Activated CD4-positive, alpha-beta memory T cell treated with anti-CD3 and anti-CD28 coated beads, Interleukin-2, amount 10 ng/mL, durations not matched to agents 7 days and 5 days (primary cell): ENCODE results near the gene SLC25A29. TPM values are rescaled to one million over a fixed set of nuclear protein-coding genes. Genes with fewer than 3 reads are reported as not detected.

ENCODE experiments used
- CTCF ChIA-PET: fragments of 350-600 bp; sonication (Branson Sonifier 250); formaldehyde crosslinking; loops from one replicate; lab custom pipeline; 2021; ENCODE audit warnings: antibody characterized with exemption, inconsistent platforms; lab: Charles Lee
- POLR2A ChIA-PET: fragments of 350-600 bp; sonication (Branson Sonifier 250); formaldehyde crosslinking; loops from one replicate; lab custom pipeline; 2021; ENCODE audit warnings: antibody characterized with exemption; lab: Charles Lee
- DNase-seq: peaks from one replicate; pipeline ENCODE4 v3.0.0-alpha.2; 2020
- H3K27ac Mint-ChIP-seq: one replicate; pipeline ENCODE4 v1.8.0; 2021; ENCODE audit warnings: mild to moderate bottlenecking, mixed read lengths
- H3K27me3 Mint-ChIP-seq: one replicate; pipeline ENCODE4 v1.8.0; 2021; ENCODE audit warnings: mixed read lengths
- H3K36me3 Mint-ChIP-seq: one replicate; pipeline ENCODE4 v1.8.0; 2021; ENCODE audit warnings: low read depth, mixed read lengths
- H3K4me1 Mint-ChIP-seq: one replicate; pipeline ENCODE4 v1.8.0; 2021; ENCODE audit warnings: mixed read lengths
- H3K4me3 Mint-ChIP-seq: one replicate; pipeline ENCODE4 v1.8.0; 2021; ENCODE audit warnings: mild to moderate bottlenecking, mixed read lengths
- H3K9me3 Mint-ChIP-seq: one replicate; pipeline ENCODE4 v1.8.0; 2021; ENCODE audit warnings: mixed read lengths
- total RNA-seq, 2 experiments: library from RNA; stranded (reverse); gene quantifications; one replicate each; pipeline ENCODE4 v1.2.3, GENCODE V29; 2021

SLC25A29 gene
- total RNA-seq, 2 experiments from 2014 or later = 8.2 to 8.9 TPM

DNA sequence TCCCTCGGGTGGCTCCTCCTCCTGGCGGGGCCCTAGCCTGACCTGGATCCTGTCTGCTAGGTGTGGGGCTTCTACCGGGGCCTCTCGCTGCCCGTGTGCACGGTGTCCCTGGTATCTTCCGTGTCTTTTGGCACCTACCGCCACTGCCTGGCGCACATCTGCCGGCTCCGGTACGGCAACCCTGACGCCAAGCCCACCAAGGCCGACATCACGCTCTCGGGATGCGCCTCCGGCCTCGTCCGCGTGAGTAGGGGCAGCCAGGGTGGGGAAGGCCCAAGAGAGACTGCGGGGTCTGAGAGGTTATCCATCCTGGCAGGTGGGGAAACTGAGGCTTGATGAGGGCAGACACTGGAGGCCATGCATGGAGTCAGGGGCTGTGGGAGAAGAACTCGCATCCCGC is 20.9 kb upstream of the SLC25A29 start:
- H3K4me1 Mint-ChIP-seq = no peaks in the 10 kb centered on the region
- DNase-seq = no peak
- peaks cover 5% of the 10 kb centered on the region for H3K36me3 Mint-ChIP-seq
- H3K27me3 Mint-ChIP-seq = no peaks in the 10 kb centered on the region
- no peak overlapping the region for H3K27ac Mint-ChIP-seq
- CTCF ChIA-PET = no interaction called here
- H3K9me3 Mint-ChIP-seq = no peaks in the 10 kb centered on the region
- no peak overlapping the region for H3K4me3 Mint-ChIP-seq
- POLR2A ChIA-PET = no interaction called here

DNA sequence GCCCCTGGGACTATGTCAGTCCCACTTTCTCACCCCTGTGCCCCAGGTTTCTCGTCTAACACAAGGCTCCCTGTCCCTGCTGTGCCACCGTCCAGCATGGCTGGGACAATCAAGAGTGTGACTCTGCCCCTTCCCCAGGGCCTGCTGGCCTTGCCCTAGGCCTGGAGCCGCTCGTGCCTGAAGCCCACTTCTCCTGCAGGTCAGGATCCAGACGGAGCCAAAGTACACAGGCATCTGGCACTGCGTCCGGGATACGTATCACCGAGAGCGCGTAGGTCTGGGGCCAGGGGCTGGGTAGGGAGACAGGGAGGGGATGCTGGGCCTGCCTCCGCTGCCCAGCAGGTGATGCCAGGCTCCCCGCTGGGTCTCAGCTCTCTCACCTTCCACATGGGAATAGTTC is 19.7 kb upstream of the SLC25A29 start:
- H3K27ac Mint-ChIP-seq = no peak overlapping the region
- H3K4me3 Mint-ChIP-seq = no peak overlapping the region
- H3K4me1 Mint-ChIP-seq = no peaks in the 10 kb centered on the region
- no peak for DNase-seq
- CTCF ChIA-PET = no interaction called here
- no peaks in the 10 kb centered on the region for H3K36me3 Mint-ChIP-seq
- no peaks in the 10 kb centered on the region for H3K27me3 Mint-ChIP-seq
- POLR2A ChIA-PET = no interaction called here
- no peaks in the 10 kb centered on the region for H3K9me3 Mint-ChIP-seq

DNA sequence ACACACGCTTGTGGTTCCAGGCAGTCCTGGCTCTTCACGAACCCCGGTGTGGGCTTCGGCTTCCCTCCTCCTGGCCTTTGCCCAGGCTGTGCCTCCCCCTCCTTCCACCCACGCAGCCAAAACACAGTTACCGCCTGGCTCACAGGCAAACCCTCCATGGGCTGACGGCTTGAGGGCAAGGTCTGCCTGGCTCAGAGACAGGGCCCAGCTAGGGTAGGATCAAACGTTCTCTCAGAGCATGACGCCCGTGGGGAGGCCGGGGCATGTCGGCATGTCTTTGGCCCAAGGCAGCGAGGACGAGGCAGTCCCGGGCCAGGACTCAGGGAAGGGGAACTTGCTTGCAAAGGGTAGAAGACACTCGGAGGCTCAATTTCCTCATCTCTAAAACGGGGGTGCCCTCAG is 19.0 kb upstream of the SLC25A29 start:
- ChIA-PET CTCF (no interaction called here), POLR2A (no interaction called here)
- Mint-ChIP-seq H3K9me3 (no peaks in the 10 kb centered on the region), H3K4me1 (no peaks in the 10 kb centered on the region), H3K4me3 (no peak overlapping the region), H3K36me3 (no peaks in the 10 kb centered on the region), H3K27me3 (peaks cover 1% of the 10 kb centered on the region), H3K27ac (no peak overlapping the region)
- DNase-seq = no peak

DNA sequence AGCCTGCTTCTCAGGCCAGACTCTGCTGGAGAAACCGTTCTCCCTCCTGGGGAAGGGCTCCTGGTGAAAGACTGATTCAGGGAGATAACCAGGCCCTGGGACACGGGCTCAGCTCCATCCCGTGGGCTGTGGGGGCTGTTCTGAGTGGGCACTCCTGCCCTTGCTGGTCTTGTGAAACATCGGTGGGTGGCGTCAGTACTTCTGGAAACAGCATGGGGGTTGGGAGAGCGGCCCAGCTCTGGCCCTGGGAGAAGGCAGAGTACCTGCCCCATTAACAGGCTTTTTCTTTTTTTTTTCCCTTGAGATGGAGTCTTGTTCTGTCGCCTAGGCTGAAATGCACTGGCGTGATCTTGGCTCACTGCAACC is 17.7 kb upstream of the SLC25A29 start:
- H3K4me3 Mint-ChIP-seq = no peak overlapping the region
- H3K36me3 Mint-ChIP-seq = no peaks in the 10 kb centered on the region
- no peak overlapping the region for H3K27ac Mint-ChIP-seq
- POLR2A ChIA-PET = interaction anchor here (0.7 kb wide), 1 partner anchor 49 kb away, joined by 3 read pairs; no protein-coding TSS in a partner anchor
- no peaks in the 10 kb centered on the region for H3K9me3 Mint-ChIP-seq
- CTCF ChIA-PET = interaction anchor here (1.1 kb wide), 1 partner anchor 21 kb away, joined by 3 read pairs; no protein-coding TSS in a partner anchor
- peaks cover 5% of the 10 kb centered on the region for H3K27me3 Mint-ChIP-seq
- H3K4me1 Mint-ChIP-seq = peaks cover 2% of the 10 kb centered on the region
- no peak for DNase-seq

DNA sequence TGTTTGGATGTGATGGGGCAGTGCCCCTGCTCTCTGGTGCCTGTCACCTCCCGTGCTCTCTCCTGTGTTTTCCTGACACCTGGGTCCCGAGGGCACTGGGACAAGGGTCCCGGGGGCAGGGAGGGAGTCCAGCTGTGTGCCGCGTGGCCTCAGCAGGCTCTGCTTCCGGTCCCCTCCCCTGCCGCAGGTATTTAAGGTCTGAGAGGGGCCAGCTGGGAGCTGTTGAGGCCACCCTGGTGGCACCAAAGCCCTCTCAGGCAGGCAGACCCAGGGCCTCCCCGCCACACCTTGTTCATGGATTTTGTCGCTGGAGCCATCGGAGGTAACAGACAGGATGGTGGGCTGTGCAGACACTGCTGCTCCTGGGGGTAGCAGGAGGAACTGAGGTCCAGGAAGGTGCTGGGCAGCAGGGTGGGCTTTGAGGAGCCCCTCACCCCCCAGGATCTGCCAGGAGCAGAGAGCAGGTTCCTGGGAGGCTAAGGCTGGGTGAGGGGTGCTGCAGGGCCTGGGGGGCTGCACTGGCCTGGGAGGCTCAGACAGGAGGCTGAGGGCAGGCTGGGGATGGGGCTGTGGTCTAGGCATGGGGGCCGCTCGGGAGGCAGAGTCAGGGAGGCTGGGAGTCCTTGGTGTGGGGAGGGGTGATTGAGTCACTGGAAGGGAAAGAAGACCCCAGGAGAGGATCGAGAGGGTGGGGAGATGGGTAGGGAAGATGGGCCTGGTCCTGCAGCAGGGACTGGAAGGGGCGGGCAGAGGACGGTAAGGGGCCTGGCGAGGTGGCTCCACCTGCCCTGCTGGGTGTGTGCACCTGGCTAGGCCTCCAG is 17.1 kb upstream of the SLC25A29 start, which contains the start of gene SLC25A47:
TSS of gene SLC25A47 (plus strand) at position 219 of the 821 bp plus-strand sequence. CDS start at position 295, 76 bp downstream.
- H3K9me3 Mint-ChIP-seq = no peaks in the 10 kb centered on the region
- no peaks in the 10 kb centered on the region for H3K36me3 Mint-ChIP-seq
- peaks cover 2% of the 10 kb centered on the region for H3K4me1 Mint-ChIP-seq
- CTCF ChIA-PET = interaction anchor here (1.1 kb wide), 1 partner anchor 20 kb away, joined by 3 read pairs; no protein-coding TSS in a partner anchor
- no peak within 1 kb of the TSS for H3K4me3 Mint-ChIP-seq
- no peak within 1 kb of the TSS for H3K27ac Mint-ChIP-seq
- H3K27me3 Mint-ChIP-seq = peaks cover 5% of the 10 kb centered on the region
- POLR2A ChIA-PET = interaction anchor here (0.7 kb wide), 1 partner anchor 49 kb away, joined by 3 read pairs; no protein-coding TSS in a partner anchor
- no peak for DNase-seq

DNA sequence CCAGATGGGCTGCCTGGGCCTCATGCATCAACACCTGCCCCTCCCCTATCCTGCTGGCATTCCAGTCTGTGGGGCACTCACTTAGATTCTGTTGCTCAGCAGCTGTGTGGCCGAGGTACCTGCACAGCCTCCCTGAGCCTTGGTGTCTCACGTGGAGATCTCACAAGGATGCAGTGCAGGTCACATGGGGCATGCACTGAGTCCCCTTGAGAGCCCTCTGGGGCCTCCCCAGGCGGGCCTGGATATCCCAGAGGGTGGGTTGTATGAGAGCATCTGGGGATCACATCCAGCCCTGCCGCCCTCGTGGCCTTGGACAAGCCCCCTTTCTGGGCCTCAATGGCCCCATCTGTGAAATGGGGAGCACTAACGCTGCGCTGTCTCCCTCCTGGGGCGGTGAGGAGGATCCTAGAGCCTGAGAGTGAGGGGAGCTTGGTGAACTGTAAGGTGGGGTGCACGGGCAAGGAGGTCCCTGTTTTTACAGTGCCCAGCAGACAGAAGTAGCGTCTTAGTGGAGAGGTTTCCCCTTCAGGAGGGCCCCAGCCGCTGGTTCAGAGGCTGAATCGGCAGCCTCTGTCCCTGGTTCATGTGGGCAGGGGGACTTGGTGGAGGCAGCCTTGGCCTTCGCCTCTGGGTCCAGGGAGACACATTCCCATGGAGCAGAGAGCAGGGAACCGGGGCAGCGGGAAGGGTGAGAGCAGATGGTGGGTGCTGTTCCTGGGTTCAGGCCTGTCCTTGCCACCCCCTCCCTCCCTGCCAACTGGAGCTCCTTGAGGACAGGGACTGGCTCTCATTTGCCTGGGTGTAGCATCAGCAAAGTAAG is 16.1 kb upstream of the SLC25A29 start:
- DNase-seq = no peak
- H3K36me3 Mint-ChIP-seq = no peaks in the 10 kb centered on the region
- CTCF ChIA-PET = no interaction called here
- H3K27ac Mint-ChIP-seq = no peak overlapping the region
- no peaks in the 10 kb centered on the region for H3K9me3 Mint-ChIP-seq
- H3K27me3 Mint-ChIP-seq = peaks cover 5% of the 10 kb centered on the region
- peaks cover 5% of the 10 kb centered on the region for H3K4me1 Mint-ChIP-seq
- no peak overlapping the region for H3K4me3 Mint-ChIP-seq
- POLR2A ChIA-PET = no interaction called here

DNA sequence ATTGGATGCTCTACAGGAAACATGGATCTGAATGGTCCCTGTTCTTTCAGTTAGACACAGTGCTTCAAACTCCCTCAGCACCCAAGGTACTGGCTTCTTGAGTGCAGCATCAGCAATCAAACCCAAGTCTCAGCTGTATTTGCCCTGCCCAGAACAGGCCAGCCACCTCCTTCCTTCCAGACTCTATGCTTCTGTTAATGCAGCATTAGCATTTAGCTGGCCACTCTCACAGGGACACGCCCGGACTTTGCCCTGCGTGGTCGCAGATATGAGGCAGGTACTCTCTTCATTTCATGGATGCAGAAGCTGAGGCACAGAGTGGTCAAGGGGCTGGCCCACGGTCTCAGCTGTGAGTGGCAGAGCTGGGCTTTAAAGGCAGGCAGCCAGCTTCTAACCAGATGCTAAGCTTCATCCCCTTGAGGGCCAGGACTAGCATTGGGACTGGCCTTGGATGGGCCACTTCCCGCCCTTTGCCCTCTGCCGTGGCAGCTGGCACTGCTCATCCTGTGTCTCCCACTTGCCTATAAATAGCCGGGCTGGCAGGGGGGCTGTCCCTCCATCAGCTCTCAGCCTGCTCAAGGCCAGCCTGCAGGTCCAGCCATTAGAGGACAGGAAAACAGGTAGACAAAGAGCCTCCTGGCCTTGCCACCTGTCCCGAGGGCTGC is 15.4 kb upstream of the SLC25A29 start:
- H3K9me3 Mint-ChIP-seq = no peaks in the 10 kb centered on the region
- H3K27me3 Mint-ChIP-seq = peaks cover 5% of the 10 kb centered on the region
- H3K4me3 Mint-ChIP-seq = no peak overlapping the region
- H3K4me1 Mint-ChIP-seq = peaks cover 5% of the 10 kb centered on the region
- CTCF ChIA-PET = no interaction called here
- H3K36me3 Mint-ChIP-seq = no peaks in the 10 kb centered on the region
- POLR2A ChIA-PET = no interaction called here
- H3K27ac Mint-ChIP-seq = no peak overlapping the region
- no peak for DNase-seq

DNA sequence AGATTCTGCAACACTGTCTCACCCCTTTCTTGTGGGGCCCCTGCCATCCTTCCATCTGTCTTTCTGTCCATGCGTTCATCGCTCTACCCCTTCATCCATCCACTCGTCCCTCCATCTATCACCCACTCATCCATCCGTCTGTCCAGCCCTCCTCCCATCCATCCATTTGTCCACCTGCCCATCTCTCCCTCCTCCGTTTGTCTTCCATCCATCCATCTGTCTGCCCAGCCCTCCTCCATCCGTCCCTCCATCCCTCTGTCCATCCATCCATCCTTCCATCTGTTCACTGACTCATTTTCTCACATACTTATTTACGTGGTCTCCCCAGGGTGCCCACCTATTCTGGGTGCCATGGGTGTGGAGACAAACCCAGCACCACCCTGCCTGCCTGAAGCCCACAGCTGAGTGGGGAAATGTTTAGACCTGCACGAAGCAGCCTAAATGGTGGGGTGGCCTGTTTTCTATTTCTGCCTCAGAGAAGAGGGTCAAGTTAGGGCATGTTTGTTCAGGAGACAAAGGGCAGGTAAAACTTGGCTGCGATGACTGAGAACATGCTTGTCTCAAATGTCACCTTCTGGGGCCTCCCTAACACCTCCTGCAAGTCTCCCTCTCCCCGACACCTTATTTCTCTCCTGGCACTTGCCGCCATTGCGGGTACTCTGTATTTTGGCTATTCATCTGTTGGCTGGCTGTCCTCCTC is 14.1 kb upstream of the SLC25A29 start:
- H3K36me3 Mint-ChIP-seq = no peaks in the 10 kb centered on the region
- ChIA-PET CTCF (no interaction called here), POLR2A (no interaction called here)
- H3K9me3 Mint-ChIP-seq = no peaks in the 10 kb centered on the region
- DNase-seq = no peak
- H3K27me3 Mint-ChIP-seq = peaks cover 5% of the 10 kb centered on the region
- peaks cover 5% of the 10 kb centered on the region for H3K4me1 Mint-ChIP-seq
- H3K4me3 Mint-ChIP-seq = no peak overlapping the region
- H3K27ac Mint-ChIP-seq = no peak overlapping the region

DNA sequence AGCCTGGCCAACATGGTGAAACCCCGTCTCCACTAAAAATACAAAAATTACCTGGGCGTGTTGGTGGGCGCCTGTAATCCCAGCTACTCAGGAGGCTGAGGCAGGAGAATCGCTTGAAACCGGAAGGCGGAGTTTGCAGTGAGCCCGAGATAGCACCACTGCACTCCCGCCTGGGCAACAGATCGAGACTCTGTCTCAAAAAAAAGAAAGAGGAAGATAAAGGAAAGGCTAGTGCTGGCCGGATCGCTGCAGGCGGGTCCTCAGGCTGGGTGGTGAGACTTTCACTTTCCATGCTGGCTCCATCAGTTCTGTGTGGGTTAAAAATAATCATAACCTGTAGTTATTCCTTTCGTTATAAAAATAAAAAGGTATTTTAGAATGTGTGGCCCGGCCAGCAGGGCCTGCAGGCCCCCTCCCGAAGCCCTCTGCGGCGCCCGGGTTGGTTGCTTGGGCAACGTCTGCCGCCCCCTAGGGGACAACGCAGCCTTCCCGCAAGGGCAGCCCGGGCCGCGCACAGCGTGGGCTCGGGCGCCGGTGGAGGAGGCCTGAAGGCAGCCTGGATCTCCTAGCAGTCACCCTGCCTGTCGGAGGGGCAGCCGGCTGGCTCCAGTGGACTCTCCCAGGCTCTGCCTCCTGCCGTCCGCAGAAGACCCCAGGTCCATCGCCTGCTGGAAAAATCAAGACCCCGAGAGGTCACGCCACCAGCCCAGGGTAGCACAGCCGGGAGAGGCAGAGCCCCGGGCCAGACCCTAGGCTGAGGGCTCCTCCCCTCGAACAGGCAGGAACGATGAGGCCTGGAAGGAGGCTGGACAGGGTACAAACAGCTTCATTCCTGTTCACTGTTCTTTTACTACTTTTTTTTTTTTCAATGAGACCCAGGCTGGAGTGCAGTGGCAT is 11.9 kb upstream of the SLC25A29 start:
- Mint-ChIP-seq H3K27me3 (peaks cover 7% of the 10 kb centered on the region), H3K4me1 (peaks cover 5% of the 10 kb centered on the region), H3K4me3 (peak overlapping the region; percentile 58), H3K9me3 (no peaks in the 10 kb centered on the region), H3K36me3 (no peaks in the 10 kb centered on the region), H3K27ac (no peak overlapping the region)
- DNase-seq = peak; percentile 71
- CTCF ChIA-PET = interaction anchor here (0.6 to 0.8 kb wide), 2 partner anchors 97 to 436 kb away, joined by 3 read pairs; no protein-coding TSS in a partner anchor
- POLR2A ChIA-PET = no interaction called here

DNA sequence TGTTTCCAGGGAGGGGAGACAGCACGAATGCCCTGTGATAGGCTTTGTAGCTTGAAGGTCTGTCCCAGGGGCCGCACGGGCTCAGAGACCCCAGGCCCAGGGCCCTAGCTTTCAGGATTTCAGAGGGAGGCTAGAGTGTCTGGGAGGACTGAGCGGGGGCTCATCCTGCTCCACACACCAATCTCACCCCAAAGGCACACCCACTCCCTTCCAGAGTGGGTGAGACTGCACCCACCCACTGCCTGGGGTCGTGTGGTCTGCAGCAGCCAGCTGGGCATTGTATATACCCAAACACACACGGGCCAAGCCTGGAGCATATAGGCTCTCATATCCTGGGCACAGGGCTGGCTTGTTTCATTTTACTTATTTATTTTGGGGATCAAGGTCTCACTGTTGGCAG is 11.1 kb upstream of the SLC25A29 start:
- H3K27ac Mint-ChIP-seq = no peak overlapping the region
- POLR2A ChIA-PET = no interaction called here
- CTCF ChIA-PET = no interaction called here

DNA sequence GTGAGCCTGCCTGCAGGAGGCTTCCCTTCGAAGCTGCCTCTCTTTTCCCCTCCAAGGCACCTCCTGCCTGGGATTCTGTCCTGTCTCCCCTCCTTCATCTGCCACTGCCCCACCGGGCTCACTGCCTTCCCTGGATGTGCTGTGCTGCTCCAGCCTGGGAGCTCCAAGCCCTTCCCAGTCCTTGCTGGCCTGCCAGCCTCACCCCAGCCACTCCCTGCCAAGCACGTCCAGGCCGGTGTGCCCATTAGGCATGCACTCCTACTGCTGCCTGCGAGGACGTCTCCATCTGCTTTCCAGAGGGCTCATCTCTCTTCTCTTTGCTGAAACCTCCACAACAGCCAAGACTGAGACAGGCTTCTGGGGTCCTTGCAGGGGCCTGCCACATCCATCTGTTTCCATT is 8.5 kb upstream of the SLC25A29 start:
- no peak overlapping the region for H3K4me3 Mint-ChIP-seq
- POLR2A ChIA-PET = interaction anchor here (1.4 kb wide), 1 partner anchor 10 kb away, joined by 3 read pairs; no protein-coding TSS in a partner anchor
- CTCF ChIA-PET = interaction anchor here (1.2 kb wide), 1 partner anchor 12 kb away, joined by 5 read pairs; no protein-coding TSS in a partner anchor
- peaks cover 11% of the 10 kb centered on the region for H3K27me3 Mint-ChIP-seq
- peaks cover 5% of the 10 kb centered on the region for H3K4me1 Mint-ChIP-seq
- no peak overlapping the region for H3K27ac Mint-ChIP-seq
- DNase-seq = no peak
- no peaks in the 10 kb centered on the region for H3K36me3 Mint-ChIP-seq
- H3K9me3 Mint-ChIP-seq = no peaks in the 10 kb centered on the region

More for the DNA sequence above, 11.1 kb upstream of the SLC25A29 start:
- H3K9me3 Mint-ChIP-seq = no peaks in the 10 kb centered on the region
- H3K4me3 Mint-ChIP-seq = no peak overlapping the region
- no peak for DNase-seq
- H3K4me1 Mint-ChIP-seq = peaks cover 5% of the 10 kb centered on the region
- no peaks in the 10 kb centered on the region for H3K36me3 Mint-ChIP-seq
- peaks cover 10% of the 10 kb centered on the region for H3K27me3 Mint-ChIP-seq
